Caco-2 (cell line): ENCODE results near the gene TXNRD1. TPM values are rescaled to one million over a fixed set of nuclear protein-coding genes. Genes with fewer than 3 reads are reported as not detected.

Experiments
- BruUV-seq: library from RNA; stranded (reverse); fragments of 400-500 nt; replicated peaks from 2 replicates; lab custom pipeline; 2021; lab: Mats Ljungman, UMichigan
- CTCF ChIA-PET: fragments of 300-600 bp; sonication (Branson Sonifier 250); formaldehyde crosslinking; loops from one replicate; lab custom pipeline; 2022; ENCODE audit warnings: antibody characterized with exemption; lab: Charles Lee
- POLR2A ChIA-PET: fragments of 300-600 bp; sonication (Branson Sonifier 250); formaldehyde crosslinking; loops from one replicate; lab custom pipeline; 2022; ENCODE audit warnings: antibody characterized with exemption; lab: Charles Lee
- DNase-seq, 2 experiments: peaks; one replicate each; pipeline versions ENCODE4 v3.0.0 to v3.0.0-alpha.2; 2020 to 2022
- H3K27me3 ChIP-seq: replicated peaks from 2 replicates; pipeline ENCODE4 v1.6.0; 2011; ENCODE audit warnings: low read length; ENCODE audit not compliant: control insufficient read depth, insufficient read depth
- H3K36me3 ChIP-seq: 2 replicates; pipeline ENCODE4 v1.5.1; 2011; ENCODE audit warnings: low read length; ENCODE audit not compliant: control insufficient read depth, insufficient read depth
- H3K4me1 ChIP-seq: fragments of 250-450 bp; sonication (Bioruptor Pico); 2 replicates; pipeline ENCODE4 v1.5.1; 2020; ENCODE audit warnings: mild to moderate bottlenecking
- H3K4me3 ChIP-seq: 2 replicates; pipeline ENCODE4 v1.5.1; 2011; ENCODE audit warnings: low read depth, mild to moderate bottlenecking, control low read depth, low read length
- H3K9me3 ChIP-seq: fragments of 250-450 bp; sonication (Bioruptor Pico); 2 replicates; pipeline ENCODE4 v1.5.1; 2020; ENCODE audit warnings: mild to moderate bottlenecking, moderate library complexity
- H3K27ac Mint-ChIP-seq: one replicate; pipeline ENCODE4 v1.8.0; 2022; ENCODE audit warnings: mixed read lengths; ENCODE audit not compliant: unreplicated experiment
- H3K27me3 Mint-ChIP-seq: one replicate; pipeline ENCODE4 v1.8.0; 2022; ENCODE audit warnings: mixed read lengths; ENCODE audit not compliant: insufficient read depth, unreplicated experiment
- H3K36me3 Mint-ChIP-seq: one replicate; pipeline ENCODE4 v1.8.0; 2022; ENCODE audit warnings: mild to moderate bottlenecking, mixed read lengths; ENCODE audit not compliant: insufficient read depth, unreplicated experiment
- H3K4me1 Mint-ChIP-seq: one replicate; pipeline ENCODE4 v1.8.0; 2022; ENCODE audit warnings: low read depth, mixed read lengths; ENCODE audit not compliant: unreplicated experiment
- H3K4me3 Mint-ChIP-seq: one replicate; pipeline ENCODE4 v1.8.0; 2022; ENCODE audit warnings: mild to moderate bottlenecking, moderate library complexity, mixed read lengths; ENCODE audit not compliant: unreplicated experiment
- H3K9me3 Mint-ChIP-seq: one replicate; pipeline ENCODE4 v1.8.0; 2022; ENCODE audit warnings: mixed read lengths; ENCODE audit not compliant: unreplicated experiment
- CTCF ChIP-seq, 2 experiments: fragments of 200-600 bp in 1 of 2; IDR thresholded peaks; 1 replicate in 1 of 2; 2 replicates in 1 of 2; pipeline versions ENCODE4 v1.5.1 to v1.8.0; 2011 to 2022; ENCODE audit warnings: antibody characterized with exemption in 1 of 2, control low read depth in 1 of 2, inconsistent platforms in 1 of 2, low read depth in 1 of 2, low read length in 1 of 2, mild to moderate bottlenecking in 1 of 2, moderate library complexity in 1 of 2; ENCODE audit not compliant: insufficient read depth in 1 of 2, severe bottlenecking in 1 of 2, unreplicated experiment in 1 of 2
- intact Hi-C: fragments of 100-400 bp; cut with micrococcal nuclease; formaldehyde crosslinking; loops from one replicate; pipeline ENCODE4 v1.10.0; 2022; ENCODE audit not compliant: unreplicated experiment
- total RNA-seq: library from RNA; stranded (reverse); gene quantifications from 2 replicates; pipeline ENCODE4 v1.2.3, GENCODE V29; 2022

The TXNRD1 gene
- total RNA-seq, 1 experiment from 2014 or later: 115 TPM

GRCh38 chr12:104347374-104348075 lies 131.9 kb downstream of the TXNRD1 start:
- no peak for TF ChIP-seq CTCF (IDR thresholded peaks at IDR 0.05; ENCODE audit: insufficient read depth in 1 of 2, low read depth in 1 of 2, low read length in 1 of 2, severe bottlenecking in 1 of 2, unreplicated experiment in 1 of 2)
- POLR2A ChIA-PET: no interaction called here
- Mint-ChIP-seq H3K27me3 (no peaks in the 10 kb centered on the region), H3K27ac (no peak overlapping the region), H3K4me3 (no peak overlapping the region), H3K9me3 (no peaks in the 10 kb centered on the region), H3K4me1 (no peaks in the 10 kb centered on the region), H3K36me3 (peaks cover 64% of the 10 kb centered on the region)
- no peaks in the 10 kb centered on the region for H3K27me3 ChIP-seq
- H3K9me3 ChIP-seq: no peaks in the 10 kb centered on the region
- H3K36me3 ChIP-seq: peaks cover 6% of the 10 kb centered on the region
- CTCF ChIA-PET: no interaction called here
- intact Hi-C loops: no loop called here
- no peak for DNase-seq
- H3K4me1 ChIP-seq: no peaks in the 10 kb centered on the region
- H3K4me3 ChIP-seq: no peak overlapping the region
- BruUV-seq: no TSS peak

DNA sequence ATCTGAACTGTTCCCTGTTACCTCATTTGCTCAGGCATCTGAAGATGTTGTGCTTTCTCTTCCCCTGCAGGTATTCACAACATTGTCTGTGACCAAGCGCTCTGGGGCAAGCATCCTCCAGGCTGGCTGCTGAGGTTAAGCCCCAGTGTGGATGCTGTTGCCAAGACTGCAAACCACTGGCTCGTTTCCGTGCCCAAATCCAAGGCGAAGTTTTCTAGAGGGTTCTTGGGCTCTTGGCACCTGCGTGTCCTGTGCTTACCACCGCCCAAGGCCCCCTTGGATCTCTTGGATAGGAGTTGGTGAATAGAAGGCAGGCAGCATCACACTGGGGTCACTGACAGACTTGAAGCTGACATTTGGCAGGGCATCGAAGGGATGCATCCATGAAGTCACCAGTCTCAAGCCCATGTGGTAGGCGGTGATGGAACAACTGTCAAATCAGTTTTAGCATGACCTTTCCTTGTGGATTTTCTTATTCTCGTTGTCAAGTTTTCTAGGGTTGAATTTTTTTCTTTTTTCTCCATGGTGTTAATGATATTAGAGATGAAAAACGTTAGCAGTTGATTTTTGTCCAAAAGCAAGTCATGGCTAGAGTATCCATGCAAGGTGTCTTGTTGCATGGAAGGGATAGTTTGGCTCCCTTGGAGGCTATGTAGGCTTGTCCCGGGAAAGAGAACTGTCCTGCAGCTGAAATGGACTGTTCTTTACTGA lies 132.9 kb downstream of the TXNRD1 start:
- intact Hi-C loops: no loop called here
- DNase-seq: no peak
- peaks cover 3% of the 10 kb centered on the region; the same call in 1 of the 2 replicates for H3K36me3 ChIP-seq
- no peak overlapping the region for H3K4me3 Mint-ChIP-seq
- ChIA-PET CTCF (no interaction called here), POLR2A (no interaction called here)
- no peaks in the 10 kb centered on the region for H3K4me1 Mint-ChIP-seq
- no peaks in the 10 kb centered on the region for H3K4me1 ChIP-seq
- H3K4me3 ChIP-seq: no peak overlapping the region
- no peak for TF ChIP-seq CTCF (IDR thresholded peaks at IDR 0.05; ENCODE audit: insufficient read depth in 1 of 2, low read depth in 1 of 2, low read length in 1 of 2, severe bottlenecking in 1 of 2, unreplicated experiment in 1 of 2)
- peaks cover 55% of the 10 kb centered on the region for H3K36me3 Mint-ChIP-seq
- H3K27me3 ChIP-seq: no peaks in the 10 kb centered on the region
- H3K27me3 Mint-ChIP-seq: no peaks in the 10 kb centered on the region
- no peaks in the 10 kb centered on the region for H3K9me3 Mint-ChIP-seq
- no peaks in the 10 kb centered on the region for H3K9me3 ChIP-seq
- H3K27ac Mint-ChIP-seq: no peak overlapping the region
- no TSS peak for BruUV-seq

- DNase-seq: no peak
- Histone ChIP-seq H3K4me3 (no peak overlapping the region), H3K9me3 (no peaks in the 10 kb centered on the region), H3K27me3 (no peaks in the 10 kb centered on the region), H3K4me1 (no peaks in the 10 kb centered on the region), H3K36me3 (peaks cover 3% of the 10 kb centered on the region; the same call in 1 of the 2 replicates)
- POLR2A ChIA-PET: no interaction called here
- Mint-ChIP-seq H3K36me3 (peaks cover 52% of the 10 kb centered on the region), H3K4me3 (no peak overlapping the region), H3K4me1 (no peaks in the 10 kb centered on the region), H3K9me3 (no peaks in the 10 kb centered on the region), H3K27ac (no peak overlapping the region), H3K27me3 (no peaks in the 10 kb centered on the region)
- CTCF ChIA-PET: no interaction called here
- intact Hi-C loops: no loop called here
- TSS peak; percentile 50 for BruUV-seq
- TF ChIP-seq CTCF (IDR thresholded peaks at IDR 0.05; ENCODE audit: insufficient read depth in 1 of 2, low read depth in 1 of 2, low read length in 1 of 2, severe bottlenecking in 1 of 2, unreplicated experiment in 1 of 2): no peak
Observed at GRCh38 chr12:104348994-104349494, 133.5 kb downstream of the TXNRD1 start.
